AG04449 (cell line): ENCODE results near the gene NDUFA12.

Experiments used
- CTCF ChIA-PET: fragments of 350-600 bp; formaldehyde crosslinking; extraction: SDS; loops from one replicate; lab custom pipeline; 2021; ENCODE audit warnings: antibody characterized with exemption; lab: Yijun Ruan, JAX
- POLR2A ChIA-PET: fragments of 400-600, 350-600 bp; formaldehyde crosslinking; extraction: SDS; loops from one replicate; lab custom pipeline; 2020; ENCODE audit warnings: antibody characterized with exemption, inconsistent platforms; lab: Yijun Ruan, JAX
- DNase-seq: peaks from one replicate; pipeline ENCODE4 v3.0.0-alpha.2; 2010; ENCODE audit warnings: low read depth, low spot score
- H3K4me3 ChIP-seq: 2 replicates; pipeline ENCODE4 v1.5.1; 2011; ENCODE audit warnings: low read depth, mild to moderate bottlenecking, control low read depth, low read length
- TF ChIP-seq, protein P1 (sequence below): IDR thresholded peaks from one replicate; pipeline ENCODE4 v1.5.1; 2011; ENCODE audit warnings: mild to moderate bottlenecking, moderate library complexity, low read length, control low read depth, inconsistent platforms; ENCODE audit not compliant: insufficient read depth; ENCODE audit errors: missing control alignments

NDUFA12 gene

DNA sequence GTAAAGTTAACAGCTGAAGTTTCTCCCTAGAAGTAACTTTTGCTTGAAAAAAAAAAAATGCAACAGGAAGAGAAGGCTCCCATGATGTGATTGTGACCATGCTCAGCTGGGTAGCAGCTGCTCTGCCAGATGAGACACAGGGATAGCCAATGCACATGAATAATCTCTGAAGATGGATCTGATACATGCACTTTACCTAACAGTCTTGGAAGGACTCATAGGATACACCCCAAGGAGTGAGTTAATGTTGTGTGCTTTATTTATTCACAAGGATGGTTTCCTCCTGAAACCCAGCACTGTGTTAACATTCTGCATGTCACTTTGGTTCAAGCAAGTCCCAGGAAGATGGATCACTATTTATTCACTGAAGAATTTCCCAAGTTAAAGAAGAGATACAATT, 46.5 kb downstream of the NDUFA12 start:
- CTCF ChIA-PET = no interaction called here
- H3K4me3 ChIP-seq = no peak overlapping the region
- POLR2A ChIA-PET = no interaction called here
- TF ChIP-seq, protein P1, sequence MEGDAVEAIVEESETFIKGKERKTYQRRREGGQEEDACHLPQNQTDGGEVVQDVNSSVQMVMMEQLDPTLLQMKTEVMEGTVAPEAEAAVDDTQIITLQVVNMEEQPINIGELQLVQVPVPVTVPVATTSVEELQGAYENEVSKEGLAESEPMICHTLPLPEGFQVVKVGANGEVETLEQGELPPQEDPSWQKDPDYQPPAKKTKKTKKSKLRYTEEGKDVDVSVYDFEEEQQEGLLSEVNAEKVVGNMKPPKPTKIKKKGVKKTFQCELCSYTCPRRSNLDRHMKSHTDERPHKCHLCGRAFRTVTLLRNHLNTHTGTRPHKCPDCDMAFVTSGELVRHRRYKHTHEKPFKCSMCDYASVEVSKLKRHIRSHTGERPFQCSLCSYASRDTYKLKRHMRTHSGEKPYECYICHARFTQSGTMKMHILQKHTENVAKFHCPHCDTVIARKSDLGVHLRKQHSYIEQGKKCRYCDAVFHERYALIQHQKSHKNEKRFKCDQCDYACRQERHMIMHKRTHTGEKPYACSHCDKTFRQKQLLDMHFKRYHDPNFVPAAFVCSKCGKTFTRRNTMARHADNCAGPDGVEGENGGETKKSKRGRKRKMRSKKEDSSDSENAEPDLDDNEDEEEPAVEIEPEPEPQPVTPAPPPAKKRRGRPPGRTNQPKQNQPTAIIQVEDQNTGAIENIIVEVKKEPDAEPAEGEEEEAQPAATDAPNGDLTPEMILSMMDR = no peak
- no peak for DNase-seq

DNA sequence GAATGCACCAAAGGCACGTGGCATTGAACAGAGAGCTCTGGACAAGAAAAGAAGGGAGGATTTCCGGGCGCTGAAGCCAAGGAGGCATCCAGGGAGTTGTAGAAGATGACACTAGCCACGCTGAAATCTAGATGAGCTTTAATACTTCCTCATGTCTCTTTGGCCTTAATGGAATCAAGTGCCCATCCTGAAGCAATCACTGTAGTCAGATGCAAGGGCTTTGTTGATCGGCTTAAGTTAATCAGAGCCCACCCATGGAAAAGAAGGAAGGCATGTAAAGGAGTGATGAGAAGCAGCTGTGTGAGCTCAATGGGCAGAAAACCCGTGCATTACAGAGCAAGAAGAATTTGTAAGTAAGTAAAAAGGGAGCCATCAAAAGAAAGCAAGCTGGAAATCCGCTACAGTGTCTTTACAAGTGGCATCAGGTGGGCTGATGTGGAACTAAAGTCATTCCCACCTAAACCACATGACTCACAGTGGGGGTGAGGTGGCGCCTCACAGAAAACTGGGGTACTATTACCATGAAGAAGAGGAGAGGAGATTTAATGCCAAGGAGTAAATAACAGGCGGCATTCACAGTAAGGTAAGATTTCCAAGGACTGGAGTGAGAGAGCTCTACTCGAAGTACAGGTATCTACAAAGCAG, 48.4 kb downstream of the NDUFA12 start:
- no peak overlapping the region for H3K4me3 ChIP-seq
- CTCF ChIA-PET = no interaction called here
- TF ChIP-seq, protein P1 = no peak
- DNase-seq = no peak
- POLR2A ChIA-PET = no interaction called here

DNA sequence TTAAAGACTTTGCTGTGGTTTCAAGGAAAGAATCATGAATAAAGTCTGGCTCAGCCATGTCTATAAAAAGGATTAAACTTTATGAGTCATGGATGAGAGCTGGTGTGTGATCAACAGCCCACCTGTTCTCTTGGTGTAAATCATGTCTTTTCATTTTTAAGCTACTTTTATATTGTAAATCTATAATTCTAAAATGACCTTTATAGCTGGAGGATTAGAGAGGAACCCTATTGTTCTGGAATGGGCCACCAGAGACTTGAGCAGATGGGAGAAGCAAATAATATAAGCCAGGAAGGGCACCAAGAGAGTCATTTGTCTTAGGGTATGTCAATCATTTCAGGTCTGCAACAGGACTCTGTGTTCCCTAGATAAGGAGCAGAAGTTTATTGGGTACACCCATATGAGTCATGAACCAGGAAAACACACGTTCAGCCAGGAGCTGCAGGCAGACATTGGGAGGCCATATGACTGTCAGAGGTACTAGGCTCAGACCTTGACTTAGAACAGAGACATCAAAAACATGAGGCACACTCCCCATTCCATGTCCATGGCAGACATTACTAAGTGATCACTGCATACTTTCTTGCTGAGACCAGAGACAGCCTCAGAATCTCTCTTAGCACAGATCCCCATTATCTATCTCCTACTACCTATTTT, 49.3 kb downstream of the NDUFA12 start:
- CTCF ChIA-PET = no interaction called here
- DNase-seq = no peak

DNA sequence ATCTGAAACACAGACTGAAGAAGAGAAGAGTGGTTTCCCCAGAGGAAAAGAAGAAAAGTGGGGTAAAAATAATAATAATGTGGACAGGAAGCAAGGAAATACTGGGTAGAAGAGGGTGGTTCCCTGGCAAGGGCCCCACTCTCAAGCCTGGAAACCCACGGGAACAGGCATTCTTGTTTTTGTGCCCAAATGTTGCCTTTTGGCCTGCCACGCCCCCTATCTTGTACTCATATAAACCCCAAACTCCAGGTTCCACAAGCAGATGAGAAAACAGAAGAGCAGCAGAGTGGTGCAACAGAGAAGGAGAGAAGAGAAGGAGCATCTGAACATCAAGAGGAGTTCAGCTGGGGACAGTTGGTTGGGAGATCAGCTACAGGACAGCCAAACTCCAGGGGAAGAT, 51.2 kb downstream of the NDUFA12 start:
- ChIA-PET POLR2A (no interaction called here), CTCF (interaction anchor here (1.8 kb wide), 1 partner anchor 9 kb away, joined by 6 read pairs; no protein-coding TSS in a partner anchor)
- no peak for DNase-seq
- TF ChIP-seq, protein P1 = no peak
- no peak overlapping the region for H3K4me3 ChIP-seq

More for the DNA sequence above, 49.3 kb downstream of the NDUFA12 start:
- no peak overlapping the region for H3K4me3 ChIP-seq
- TF ChIP-seq, protein P1 = no peak
- POLR2A ChIA-PET = no interaction called here

DNA sequence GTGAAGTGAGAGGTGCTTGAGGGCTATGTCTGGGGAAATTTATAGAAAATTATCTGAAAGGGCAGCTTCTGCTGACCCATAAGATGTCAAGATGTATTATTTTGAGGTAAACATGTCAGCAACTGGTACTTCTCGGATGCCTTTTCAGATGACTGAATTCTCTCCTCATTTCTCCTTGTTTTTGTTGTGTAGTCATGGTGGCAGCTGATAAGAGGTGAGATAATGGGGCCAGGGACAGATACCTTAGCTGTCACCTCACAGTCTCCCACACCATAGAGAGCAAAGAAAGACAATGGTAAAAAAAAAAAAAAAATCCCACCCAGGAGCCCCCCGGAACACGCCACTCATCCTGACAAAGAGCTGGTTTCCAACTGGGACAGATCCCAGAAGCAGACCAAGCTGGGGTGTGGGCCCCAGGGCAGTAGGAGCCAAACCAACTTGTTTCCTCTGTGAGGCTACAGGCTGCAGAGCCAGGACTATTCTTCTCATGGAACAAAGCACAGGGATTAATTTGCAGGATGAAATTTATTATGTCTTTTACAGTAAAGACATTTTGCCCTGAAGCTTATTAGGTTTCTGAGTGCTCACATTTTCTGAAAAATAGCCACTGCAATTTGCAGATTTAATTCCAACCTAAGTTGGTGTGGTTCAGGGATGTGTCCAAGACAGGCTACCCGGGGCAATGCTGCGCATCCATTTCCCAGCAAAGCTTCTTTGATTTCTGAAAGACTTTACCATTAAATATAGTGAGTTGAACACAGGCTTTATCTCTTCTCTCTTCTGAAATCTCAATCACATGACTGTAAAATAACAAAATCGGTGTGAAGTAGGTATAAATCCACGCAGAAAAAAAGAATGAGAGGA, 52.2 kb downstream of the NDUFA12 start:
- POLR2A ChIA-PET = no interaction called here
- TF ChIP-seq, protein P1 = no peak
- no peak overlapping the region for H3K4me3 ChIP-seq
- DNase-seq = no peak
- CTCF ChIA-PET = interaction anchor here (1.8 kb wide), 1 partner anchor 10 kb away, joined by 6 read pairs; no protein-coding TSS in a partner anchor

DNA sequence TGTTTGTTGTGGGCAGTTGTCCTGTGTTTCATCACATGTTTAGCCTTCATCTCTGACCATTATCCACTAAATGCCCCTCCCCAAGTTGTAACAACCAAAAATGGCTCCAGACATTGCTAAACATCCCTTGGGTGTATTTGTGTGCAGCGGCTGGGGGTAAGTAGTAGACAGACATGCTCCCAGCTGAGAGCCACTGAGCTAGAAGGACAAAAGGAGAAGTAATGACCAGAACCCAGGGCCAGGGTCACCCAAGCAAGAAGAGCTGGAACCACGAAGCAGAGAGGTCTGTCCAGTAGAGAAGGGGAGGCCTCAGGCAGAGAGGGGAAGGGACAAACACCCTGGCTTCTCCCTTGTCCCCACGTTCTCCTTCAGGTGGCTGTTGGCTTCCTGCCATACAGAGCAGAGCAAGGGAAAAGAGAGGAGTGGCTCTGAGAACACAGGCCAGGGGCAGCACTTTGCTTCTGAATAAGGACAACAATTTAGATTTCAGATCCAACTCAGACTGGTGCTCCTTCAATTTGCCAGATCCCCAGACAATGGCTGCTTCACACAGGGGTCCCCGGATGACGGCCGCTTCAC, 55.2 kb downstream of the NDUFA12 start:
- ChIA-PET CTCF (no interaction called here), POLR2A (interaction anchor here (0.6 kb wide), 1 partner anchor 67 kb away, joined by 4 read pairs; no protein-coding TSS in a partner anchor)
- TF ChIP-seq, protein P1 = no peak
- DNase-seq = no peak
- no peak overlapping the region for H3K4me3 ChIP-seq
